ENCODE results near the gene HSPB9. TPM values are rescaled to one million over a fixed set of nuclear protein-coding genes. Genes with fewer than 3 reads are reported as not detected.

HSPB9 gene
- total RNA-seq, 1 experiment from 2014 or later, result 0.46 TPM

- POLR2A ChIA-PET, result interaction anchor here (0.7 to 1.1 kb wide), 4 partner anchors 34 to 158 kb away, joined by 3 to 4 read pairs (median 3); no protein-coding TSS in a partner anchor
- Mint-ChIP-seq H3K4me1 (peaks cover 23% of the 10 kb centered on the region), H3K27me3 (ENCODE audit: low read depth) (peaks cover 6% of the 10 kb centered on the region), H3K9me3 (no peaks in the 10 kb centered on the region), H3K27ac (no peak overlapping the region), H3K36me3 (no peaks in the 10 kb centered on the region), H3K4me3 (peak overlapping the region; percentile 70)
- ATAC-seq (no peak), DNase-seq (ENCODE audit: low spot score) (no peak)
- TF ChIP-seq ZNF416 (CRISPR knock-in tag; IDR thresholded peaks at IDR 0.05), result no peak
- TF ChIP-seq TEAD1 (CRISPR knock-in tag; IDR thresholded peaks at IDR 0.05), result no peak
- TF ChIP-seq MYBL2 (CRISPR knock-in tag; IDR thresholded peaks at IDR 0.05), result no peak
- TF ChIP-seq, protein P1, sequence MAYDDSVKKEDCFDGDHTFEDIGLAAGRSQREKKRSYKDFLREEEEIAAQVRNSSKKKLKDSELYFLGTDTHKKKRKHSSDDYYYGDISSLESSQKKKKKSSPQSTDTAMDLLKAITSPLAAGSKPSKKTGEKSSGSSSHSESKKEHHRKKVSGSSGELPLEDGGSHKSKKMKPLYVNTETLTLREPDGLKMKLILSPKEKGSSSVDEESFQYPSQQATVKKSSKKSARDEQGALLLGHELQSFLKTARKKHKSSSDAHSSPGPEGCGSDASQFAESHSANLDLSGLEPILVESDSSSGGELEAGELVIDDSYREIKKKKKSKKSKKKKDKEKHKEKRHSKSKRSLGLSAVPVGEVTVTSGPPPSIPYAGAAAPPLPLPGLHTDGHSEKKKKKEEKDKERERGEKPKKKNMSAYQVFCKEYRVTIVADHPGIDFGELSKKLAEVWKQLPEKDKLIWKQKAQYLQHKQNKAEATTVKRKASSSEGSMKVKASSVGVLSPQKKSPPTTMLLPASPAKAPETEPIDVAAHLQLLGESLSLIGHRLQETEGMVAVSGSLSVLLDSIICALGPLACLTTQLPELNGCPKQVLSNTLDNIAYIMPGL (CRISPR knock-in tag; IDR thresholded peaks at IDR 0.05), result no peak
- TF ChIP-seq TCF7 (CRISPR knock-in tag; IDR thresholded peaks at IDR 0.05; ENCODE audit: low read depth), result no peak
- TF ChIP-seq SMAD4 (CRISPR knock-in tag; IDR thresholded peaks at IDR 0.05), result no peak
- TF ChIP-seq, protein P2, sequence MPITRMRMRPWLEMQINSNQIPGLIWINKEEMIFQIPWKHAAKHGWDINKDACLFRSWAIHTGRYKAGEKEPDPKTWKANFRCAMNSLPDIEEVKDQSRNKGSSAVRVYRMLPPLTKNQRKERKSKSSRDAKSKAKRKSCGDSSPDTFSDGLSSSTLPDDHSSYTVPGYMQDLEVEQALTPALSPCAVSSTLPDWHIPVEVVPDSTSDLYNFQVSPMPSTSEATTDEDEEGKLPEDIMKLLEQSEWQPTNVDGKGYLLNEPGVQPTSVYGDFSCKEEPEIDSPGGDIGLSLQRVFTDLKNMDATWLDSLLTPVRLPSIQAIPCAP (CRISPR knock-in tag; IDR thresholded peaks at IDR 0.05), result no peak
- no peak for TF ChIP-seq ZNF138 (CRISPR knock-in tag; conservative IDR thresholded peaks at IDR 0.05)
- no peak for TF ChIP-seq FOXJ3 (CRISPR knock-in tag; IDR thresholded peaks at IDR 0.05; ENCODE audit: borderline replicate concordance)
- TF ChIP-seq SOX15 (CRISPR knock-in tag; IDR thresholded peaks at IDR 0.05), result no peak
- TF ChIP-seq ZNF263 (CRISPR knock-in tag; IDR thresholded peaks at IDR 0.05; ENCODE audit: low read depth), result no peak
- no peak for TF ChIP-seq RELA (CRISPR knock-in tag; IDR thresholded peaks at IDR 0.05; ENCODE audit: borderline replicate concordance)
- TF ChIP-seq ERG (CRISPR knock-in tag; IDR thresholded peaks at IDR 0.05), result no peak
- TF ChIP-seq ARID4B (CRISPR knock-in tag; IDR thresholded peaks at IDR 0.05; ENCODE audit: borderline replicate concordance), result no peak
- TF ChIP-seq ESRRA (CRISPR knock-in tag; IDR thresholded peaks at IDR 0.05; ENCODE audit: borderline replicate concordance), result no peak
- TF ChIP-seq IRF2 (CRISPR knock-in tag; IDR thresholded peaks at IDR 0.05; ENCODE audit: borderline replicate concordance, low read depth), result no peak
- no peak for TF ChIP-seq NR2C2 (CRISPR knock-in tag; IDR thresholded peaks at IDR 0.05)
- CTCF ChIA-PET, result interaction anchor here (0.6 to 4.1 kb wide), 12 partner anchors 9 to 411 kb away, joined by 3 to 19 read pairs (median 6); partner anchors contain the start of genes DNAJC7, KAT2A and NKIRAS2
Observed at GRCh38 chr17:42107124-42107523, 15.5 kb upstream of the HSPB9 start.
